ENCODE results near the gene SCML2.
A peak's percentile ranks its signal among the peaks of the same experiment; 100 is the strongest.
"Not testable (repeated sequence)": the region's sequence is repeated elsewhere in the genome, so short reads cannot be mapped to it uniquely, and the experiment has no call there.

SCML2 gene

DNA sequence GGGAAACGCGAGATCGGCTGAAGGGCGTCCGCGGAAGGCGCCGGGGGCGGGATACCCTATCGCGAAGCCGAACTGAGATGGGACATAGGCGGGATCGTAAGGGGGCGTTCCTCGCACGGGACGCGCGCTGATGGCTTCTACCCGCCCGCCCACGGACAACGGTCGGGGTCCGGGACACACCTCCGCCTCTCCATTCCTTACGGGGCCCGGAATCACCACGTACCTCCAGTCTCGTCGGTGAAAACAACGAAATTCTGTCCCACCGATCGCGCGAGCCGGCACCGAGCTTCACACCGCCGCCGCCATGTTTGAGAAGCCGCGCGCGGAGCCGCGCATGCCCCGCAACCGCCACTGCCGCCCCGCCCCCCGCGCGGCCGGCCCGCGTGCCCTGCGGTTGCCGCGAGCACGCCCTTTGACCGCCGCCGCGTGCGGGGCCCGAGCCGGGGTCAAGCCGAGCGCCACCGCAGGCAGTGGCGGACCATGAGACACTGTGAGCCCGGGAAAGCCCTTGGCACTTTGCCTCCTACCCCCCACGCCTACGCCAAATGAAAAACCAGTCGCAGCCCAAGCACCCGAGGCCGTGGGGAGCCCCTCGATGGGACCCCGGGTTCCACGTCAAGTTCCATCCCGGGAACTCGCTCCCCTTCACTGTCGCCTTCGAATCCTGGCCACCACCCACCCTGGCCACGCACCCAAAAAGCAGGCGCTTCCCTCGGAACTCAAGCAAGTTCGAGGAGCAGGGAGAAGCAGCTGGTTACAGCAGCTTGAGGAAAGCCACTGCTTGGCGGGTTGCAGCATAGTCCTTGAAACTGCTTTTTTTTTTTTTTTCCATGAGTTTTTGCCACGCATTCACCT lies at the start of gene SCML2:
SCML2 (minus strand) TSS at position 320 of the 855 bp plus-strand sequence. CDS start 20,617 bp downstream, outside the sequence.
- peak; percentile 23 for DNase-seq

DNA sequence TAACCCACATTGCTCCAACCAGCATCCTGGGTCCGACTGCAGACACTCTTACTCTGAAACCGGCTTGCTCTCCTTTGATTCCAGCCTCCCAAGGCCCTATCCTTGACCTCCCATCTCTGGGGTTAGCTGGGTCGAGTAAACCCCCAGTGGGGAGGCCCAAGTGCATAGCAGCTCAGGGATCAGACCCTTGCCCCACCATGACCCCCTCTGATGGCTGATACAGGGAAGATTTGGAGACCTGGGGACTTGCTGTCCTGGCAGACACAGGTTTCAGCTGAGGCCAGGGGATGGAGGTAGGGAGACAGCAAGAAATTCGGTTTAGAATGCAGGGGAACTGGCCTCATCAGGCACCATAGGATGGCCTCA lies 47.3 kb upstream of the SCML2 start:
- DNase-seq: no peak

DNA sequence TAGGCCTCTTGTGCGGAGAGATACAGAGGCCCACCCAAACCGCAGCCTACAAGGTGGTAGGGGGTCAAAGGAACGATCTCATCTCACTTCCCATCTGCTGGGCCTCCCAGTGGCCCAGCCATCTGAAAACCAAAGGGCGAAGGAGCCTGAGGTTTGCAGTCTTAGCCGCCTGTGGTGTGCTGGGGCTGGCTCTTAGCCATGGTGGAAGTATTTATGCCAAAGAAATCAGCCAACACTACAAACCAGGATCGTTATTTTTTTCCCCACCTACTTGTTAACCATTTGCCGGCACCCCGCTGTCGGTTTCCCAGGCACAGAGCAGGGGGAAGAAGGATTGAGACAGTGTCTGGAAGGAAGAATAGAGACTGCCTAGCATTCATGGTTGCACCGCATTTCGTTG lies 40.0 kb upstream of the SCML2 start:
- no peak for DNase-seq

DNA sequence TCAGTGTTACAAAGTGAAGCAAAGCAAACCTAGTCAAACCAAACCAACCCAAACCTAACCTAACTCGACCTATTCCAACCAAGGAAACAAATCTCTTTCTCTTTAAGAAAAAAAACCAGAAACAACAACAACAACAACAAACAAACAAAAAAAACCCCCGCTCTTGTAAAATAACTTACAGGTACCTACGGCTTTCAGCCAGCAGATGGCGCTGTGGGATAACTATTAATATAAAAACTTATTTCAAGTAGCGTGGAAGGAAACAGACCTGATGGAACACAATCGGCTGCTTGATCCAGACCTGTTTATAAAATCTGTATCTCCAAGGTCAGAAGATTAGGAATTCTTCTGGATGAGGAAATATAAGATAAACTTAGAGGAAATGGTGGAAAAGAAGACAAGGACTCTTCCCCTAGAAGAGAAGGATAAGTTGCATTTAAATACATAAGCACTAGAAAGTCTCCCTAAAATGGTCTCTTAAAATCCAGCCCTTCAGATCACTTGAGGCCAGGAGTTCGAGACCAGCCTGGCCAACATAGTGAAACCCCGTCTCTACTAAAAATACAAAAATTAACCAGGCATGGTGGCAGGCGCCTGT lies 36.6 kb upstream of the SCML2 start:
- DNase-seq: peak; percentile 63

DNA sequence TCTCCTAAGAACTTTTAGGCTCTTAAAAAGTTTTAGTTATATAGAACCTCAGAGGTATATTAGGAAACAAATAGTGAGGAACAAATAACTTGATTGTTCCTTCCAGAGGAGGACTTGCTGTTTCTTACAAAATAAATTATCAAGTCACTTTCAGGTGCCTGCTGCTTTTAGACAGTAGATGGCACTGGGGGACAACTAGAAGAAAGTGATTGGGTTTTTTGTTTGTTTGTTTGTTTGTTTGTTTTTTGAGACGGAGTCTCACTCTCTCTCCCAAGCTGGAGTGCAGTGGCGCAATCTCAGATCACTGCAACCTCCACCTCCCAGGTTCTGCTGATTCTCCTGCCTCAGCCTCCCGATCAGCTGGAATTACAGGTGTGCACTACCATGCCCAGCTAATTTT lies 35.5 kb upstream of the SCML2 start:
- DNase-seq: no peak

DNA sequence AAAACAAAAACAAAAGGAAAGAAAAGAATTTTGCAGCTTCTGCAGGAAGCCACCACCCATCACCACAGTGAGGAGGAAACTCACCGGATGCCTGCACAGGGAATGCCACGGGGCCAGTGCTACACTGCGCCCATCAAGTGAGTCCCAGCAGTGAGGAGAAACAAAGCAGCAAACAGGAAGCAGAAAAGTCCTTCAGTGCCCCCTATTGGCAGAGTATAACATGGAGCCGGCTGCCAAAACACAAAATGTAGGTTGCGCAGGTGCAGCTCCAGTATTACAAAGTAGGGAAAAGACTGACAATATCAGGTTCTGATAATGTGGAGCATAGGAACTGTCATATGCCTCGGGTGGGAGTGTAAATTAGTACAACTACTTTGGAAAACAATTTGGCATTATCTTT lies 23.3 kb upstream of the SCML2 start:
- peak; percentile 36 for DNase-seq

DNA sequence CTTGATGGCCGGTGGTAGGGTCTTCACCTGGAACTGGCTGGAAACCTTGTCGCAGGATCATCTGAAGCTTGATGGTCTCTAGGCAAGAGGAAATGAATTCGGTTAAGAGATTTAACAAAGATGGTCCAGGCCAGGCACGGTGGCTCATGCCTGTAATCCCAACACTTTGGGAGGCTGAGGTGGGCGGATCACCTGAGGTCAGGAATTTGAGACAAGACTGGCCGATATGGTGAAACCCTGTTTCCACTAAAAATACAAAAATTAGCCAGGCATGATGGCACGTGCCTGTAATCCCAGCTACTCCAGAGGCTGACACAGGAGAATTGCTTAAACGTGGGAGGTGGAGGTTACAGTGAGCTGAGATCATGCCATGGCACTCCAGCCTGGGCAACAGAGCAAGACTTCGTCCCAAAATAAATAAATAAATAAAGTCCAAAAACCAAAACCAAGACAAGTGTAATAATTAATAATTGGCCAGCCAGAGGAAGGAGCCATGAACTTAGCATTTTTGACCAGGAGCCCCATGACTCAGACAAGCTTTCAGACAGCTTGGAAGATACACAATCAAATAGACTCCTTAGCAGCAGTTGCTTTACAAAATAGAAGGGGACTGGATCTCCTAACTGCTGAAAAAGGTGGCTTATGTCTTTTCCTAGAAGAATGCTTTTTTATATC lies 20.8 kb upstream of the SCML2 start:
- not testable (repeated sequence) for DNase-seq

DNA sequence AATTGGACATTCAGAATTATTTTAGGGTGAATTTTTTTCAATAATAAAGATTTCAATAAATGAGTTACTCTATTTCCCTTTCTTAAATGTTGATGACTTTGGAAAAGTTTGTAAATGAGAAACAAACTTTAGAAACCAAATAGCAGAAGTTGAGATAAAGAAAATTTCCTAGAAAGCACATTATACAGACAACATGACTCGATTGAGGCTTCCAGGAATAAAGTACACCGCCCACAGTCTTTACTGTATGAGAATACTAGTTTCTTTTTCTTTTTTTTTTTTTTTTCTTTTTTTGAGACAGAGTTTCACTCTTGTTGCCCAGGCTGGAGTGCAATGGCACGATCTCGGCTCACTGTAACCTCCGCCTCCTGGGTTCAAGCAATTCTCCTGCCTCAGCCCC lies 14.6 kb upstream of the SCML2 start:
- DNase-seq: not testable (repeated sequence)

DNA sequence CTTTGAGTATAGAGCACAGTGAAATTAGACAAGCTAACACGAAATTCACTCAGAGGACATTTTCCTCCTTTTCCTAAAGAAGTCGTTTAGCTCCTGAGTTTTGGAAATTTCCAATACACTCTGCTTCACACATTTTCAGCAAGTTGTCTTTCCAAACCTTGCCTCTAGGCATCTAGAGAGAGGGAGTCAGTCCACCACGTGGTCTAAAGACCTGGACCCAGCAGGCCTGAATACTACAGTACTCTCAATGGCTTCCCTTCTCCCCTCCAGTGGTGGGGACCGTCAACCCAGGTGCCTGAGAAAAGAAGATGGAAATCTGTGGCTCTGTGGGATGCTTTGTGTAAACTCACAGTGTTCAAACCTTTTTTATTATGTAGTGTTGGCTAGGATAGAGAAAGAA lies 13.9 kb upstream of the SCML2 start:
- DNase-seq: no peak

DNA sequence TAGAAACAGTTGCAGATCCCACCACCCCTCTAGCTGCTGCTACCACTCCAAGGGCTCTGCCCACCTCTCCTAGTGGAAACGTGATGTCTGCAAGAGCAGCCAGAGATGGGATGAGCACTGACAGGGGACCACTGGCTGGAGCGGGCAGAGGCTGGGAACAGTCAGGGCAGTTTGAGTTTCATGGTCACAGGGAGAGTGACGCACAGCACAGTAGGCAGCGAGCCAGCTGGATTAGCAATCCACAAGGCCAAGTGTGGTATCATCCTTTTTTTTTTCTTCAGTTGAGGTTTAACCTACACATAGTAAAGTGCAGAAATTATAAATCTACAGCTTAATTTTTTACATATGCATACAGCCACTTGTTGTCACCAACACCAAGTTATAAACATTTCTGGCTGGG lies 6.4 kb upstream of the SCML2 start:
- DNase-seq: no peak

DNA sequence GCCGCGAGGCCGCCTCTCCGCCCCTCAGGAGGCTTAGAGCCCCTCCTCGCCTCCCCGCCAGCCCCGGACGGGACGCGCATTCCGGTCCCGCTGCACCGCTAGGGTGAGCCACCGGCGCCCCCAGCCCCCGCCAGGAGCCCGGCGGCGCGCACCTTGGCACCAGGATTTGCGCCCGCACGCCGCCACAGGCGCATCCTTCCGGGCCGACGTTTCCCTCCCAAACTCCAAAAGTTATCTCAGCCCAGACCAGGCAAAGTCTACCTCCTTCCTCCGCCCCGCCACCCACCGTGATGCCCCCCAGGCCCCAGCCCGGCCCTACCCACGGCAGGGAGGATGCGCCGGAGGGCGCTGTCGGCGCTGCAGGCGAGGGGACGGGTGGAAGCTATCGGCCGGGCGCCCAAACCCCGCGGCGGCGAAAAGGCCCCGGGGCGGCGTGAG lies 538 bp downstream of the SCML2 start:
- peak; percentile 2 for DNase-seq

DNA sequence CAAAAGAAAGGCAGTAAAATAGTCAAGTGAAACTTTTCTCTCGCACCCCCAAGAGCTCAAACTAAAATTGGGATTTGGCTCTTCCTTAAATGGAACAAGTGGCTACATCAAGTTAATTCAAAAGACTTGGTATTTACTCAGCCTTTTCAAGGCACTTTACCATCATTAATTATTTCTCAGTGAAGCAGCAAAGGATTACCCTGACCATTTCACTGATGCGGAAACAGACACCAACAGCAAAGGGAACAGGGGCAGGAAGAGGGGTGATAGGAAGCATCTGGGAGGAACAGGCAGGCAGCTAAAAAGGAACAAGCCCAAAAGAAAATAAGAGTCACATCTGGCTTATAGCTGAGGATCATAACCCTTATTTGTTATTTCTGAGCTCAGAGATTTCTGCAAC lies 2.7 kb downstream of the SCML2 start:
- no peak for DNase-seq

DNA sequence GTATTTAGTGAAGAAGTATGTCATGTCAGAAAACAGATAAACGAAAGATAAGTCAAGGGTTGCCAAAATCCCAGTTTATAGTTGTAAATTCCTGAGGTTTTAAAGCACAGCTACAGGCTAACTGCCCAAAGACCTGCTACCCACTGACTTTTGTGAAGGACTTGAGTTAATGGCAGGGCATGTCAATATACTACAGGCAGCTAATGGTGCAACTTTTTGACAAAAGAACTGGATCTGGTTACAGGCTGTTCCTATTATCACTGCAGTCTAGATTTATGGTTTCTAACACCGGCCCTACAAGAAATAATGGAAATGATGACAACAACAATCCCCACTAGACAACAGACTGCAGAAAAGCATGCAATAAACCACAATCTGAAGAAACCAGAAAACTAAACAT lies 6.4 kb downstream of the SCML2 start:
- no peak for DNase-seq

DNA sequence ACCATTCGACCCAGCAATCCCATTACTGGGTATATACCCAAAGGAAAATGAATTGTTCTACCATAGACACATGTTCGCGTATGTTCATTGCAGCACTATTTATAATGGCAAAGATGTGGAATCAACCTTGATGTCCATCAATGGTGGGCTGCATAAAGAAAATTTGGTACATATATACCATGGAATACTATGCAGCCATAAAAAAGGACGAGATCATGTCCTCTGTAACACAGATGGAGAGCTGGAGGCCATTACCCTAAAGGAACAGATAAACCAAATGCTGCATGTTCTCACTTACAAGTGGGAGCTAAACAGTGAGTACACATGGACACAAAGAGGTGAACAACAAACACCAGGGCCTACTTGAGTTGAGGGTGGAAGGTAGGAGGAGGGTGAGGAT lies 45.1 kb downstream of the SCML2 start:
- no peak for DNase-seq

DNA sequence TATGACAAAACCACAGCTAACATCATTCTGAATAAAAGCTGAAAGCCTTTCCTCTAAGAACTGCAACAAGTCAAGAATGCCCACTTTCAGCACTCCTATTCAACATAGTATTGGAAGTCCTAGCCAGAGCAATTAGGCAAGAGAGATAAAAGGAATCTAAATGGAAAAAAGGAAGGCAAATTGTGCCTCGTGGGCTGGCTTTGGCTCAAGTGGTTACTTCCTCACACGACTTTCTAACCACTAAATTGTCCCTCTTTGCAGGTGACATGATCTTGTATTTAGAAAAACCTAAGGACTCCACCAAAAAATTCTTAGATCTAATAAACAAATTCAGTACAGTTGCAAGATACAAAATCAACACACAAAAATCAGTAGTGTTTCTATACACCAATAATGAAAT lies 57.2 kb downstream of the SCML2 start:
- no peak for DNase-seq

DNA sequence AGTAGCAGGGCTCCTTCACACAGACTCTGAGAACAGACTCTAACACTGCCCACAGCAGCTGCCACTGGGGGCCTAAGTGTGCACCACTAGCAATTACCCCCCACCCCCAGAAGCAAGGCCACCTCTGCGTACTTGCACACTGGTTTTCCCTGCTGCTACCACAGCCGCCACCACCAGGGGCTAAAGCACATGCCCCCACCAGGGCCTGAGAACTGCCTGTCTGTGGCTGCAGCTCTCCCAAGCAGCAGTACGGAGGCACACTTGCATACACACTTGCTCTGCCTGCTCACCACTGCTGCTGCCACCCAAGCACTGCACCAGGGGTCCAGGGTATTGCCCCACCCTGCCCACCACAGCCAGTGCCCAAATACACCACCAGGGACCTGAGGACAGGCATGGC lies 59.6 kb downstream of the SCML2 start:
- DNase-seq: no peak

DNA sequence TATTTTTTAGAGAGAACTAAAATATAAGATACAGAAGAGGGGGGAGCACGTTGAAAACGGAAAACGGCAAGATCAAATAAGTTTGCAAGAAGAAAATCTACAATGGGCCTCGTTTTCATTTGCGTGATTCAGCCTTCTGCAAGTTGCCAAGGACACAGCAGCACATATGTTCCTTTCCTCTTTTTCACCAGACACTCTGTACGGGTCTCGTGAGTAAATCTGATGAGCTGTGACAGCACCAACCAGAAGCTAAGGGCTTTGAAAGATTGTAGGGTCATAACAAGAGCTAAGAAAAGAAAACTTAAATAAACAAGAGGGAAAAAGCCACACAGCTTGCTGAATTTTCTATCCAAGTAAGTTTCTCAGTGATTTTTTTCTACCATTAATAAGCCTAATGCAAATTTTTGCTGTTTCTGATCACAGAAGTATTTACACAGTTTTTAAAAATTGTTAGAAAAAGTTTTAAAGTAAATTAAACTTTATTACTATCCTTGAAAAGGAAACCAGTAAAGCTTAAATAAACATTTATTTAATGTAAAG lies 63.4 kb downstream of the SCML2 start:
- no peak for DNase-seq

DNA sequence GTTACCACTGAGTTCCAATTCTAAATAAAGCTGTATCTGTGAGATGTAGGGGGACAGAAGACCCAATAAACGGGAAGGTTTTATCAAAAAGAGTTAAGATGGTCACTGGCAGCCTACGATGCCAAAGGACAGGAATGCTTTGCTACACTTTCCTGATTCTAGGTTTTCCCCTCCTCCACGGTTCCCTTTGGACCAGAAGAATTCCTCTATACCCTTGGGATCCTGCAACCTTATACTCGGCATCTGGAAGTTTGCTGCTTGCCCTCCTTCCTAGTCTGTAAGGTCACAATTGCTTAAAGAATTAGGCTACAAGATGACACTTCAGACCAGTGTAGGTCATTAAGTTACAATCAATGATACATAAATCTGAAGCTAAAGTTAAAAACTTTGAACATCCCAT lies 64.3 kb downstream of the SCML2 start:
- no peak for DNase-seq

DNA sequence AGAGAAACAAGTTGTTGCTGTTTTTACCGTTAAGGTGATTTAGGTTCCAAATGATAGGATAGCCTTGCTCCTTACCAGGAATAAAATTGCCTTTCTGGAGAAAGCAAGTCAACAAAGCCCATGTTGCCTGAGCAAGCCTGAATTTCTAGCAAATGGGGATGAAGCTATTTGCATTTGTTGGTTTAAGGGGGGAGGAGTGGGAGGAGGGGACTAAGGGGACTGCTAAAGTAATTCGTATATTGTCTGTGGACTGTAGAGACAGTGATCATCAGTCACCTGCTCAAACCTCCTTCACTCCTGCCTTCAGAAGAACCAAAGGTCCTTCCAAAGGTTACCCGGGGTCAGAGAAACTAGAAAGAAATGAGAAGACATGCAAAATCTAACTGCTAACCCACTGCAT lies 65.8 kb downstream of the SCML2 start:
- DNase-seq: no peak

DNA sequence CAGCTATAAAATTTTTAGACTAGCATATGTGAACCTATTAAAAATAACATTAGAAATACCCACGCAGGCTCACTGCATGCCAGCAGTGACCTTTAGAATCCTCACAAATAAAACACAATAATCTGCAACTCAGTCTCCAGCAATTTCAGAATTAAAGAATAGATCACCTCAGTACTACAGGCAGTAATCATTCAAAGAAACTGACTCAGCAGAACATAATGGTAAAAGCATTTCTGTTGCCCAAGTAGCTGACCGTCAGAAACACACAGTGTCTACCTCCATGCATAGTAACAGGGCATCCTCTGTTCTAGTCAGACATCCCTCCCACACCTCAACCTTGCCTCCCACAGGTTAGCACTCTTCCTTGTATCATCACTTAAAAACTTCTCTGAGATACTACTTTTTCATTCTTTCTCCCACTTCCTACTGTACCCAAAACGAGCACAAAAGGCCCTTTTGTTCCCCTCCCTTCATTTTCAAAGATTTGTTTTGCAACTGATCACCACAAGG lies 68.1 kb downstream of the SCML2 start:
- no peak for DNase-seq

DNA sequence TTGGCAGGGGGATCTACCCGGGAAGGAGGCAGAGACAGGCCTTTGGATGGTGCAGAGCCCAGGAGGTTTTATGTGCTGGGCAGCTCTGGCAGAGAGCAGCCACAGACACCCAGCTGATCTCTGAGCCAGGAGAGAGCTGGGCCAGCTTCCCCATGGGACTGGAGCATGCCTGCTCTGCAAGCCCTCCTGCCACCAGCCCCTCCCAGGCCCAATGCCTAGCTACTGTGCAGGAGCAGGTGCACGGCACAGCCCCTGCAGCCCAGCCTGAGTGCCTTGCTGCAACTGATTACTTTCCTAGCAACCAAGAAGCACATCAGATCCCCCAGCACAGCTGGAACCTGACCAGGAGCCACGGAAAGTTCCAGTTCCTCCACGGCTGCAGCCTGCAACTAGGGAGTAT lies 76.0 kb downstream of the SCML2 start:
- no peak for DNase-seq

DNA sequence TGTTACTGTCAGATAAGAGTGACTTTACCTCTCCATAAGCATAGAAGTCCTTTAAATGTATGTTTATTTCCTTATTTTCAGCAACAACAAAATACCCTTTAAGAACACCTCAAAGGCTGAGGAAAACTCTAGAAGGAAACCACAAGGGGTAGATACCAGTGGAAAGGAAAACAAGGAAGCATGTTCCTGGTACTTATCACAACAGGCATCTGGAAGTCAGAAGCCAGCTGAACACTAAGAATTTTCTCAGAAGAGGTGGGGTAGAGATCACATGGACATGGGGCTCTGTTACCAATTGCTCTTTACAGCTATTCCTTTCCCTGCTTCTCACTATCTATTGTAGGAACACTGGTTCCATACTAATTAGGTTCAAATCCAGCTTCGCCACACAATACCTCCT lies 82.3 kb downstream of the SCML2 start:
- DNase-seq: no peak

DNA sequence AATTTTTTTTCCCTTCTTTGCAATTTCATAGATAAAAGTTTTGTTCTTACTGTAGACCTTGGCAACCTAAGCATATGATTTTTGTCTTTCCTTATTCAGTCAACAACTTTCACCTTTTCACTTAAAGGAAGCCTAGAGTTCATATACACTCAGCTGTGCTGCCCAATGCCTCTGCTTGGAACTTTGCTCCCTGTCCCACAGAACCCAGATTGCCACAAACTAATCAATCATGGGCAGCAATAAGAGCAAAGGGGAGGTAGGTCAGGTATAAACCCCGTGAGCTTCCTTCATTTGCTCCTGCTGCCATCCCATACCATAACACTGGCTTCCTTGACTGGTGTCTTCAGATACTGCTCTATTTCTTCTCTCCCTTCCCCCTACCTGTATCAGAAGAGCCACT lies 82.8 kb downstream of the SCML2 start:
- no peak for DNase-seq

DNA sequence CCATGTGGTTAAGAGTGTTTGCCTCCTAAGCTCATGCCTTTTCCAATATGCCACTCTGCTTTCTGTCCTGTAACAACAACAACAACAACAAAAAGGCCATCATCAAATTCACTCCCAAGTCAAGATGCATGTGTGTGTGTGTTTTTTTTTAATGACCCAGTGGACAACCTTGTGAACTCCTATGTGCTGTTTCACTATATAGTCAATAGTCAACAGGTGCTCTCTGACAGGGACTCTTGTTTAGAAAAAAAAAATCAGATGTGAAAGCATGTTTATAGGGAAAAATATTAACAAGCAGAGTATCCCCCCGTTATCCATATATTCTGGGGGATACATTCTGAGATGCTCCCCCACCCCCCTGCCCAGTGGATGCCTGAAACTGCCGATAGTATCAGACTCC lies 83.2 kb downstream of the SCML2 start:
- DNase-seq: no peak

Data from CD4-positive, alpha-beta T cell treated with Interleukin-12 subunit alpha and Interleukin-12 subunit beta, for 1 hour (primary cell).